DND-41 (cell line): ENCODE results near the gene NSD1.

Experiments used
- CTCF ChIP-seq: IDR thresholded peaks from 2 replicates; pipeline ENCODE4 v1.5.1; 2012; ENCODE audit warnings: borderline replicate concordance, low read length, moderate library complexity, mild to moderate bottlenecking; ENCODE audit not compliant: poor library complexity, severe bottlenecking; ENCODE audit errors: extremely low read depth
- EZH2 ChIP-seq: IDR thresholded peaks from 3 replicates; pipeline ENCODE4 v1.6.1; 2012; ENCODE audit warnings: borderline replicate concordance, low read depth, mild to moderate bottlenecking, moderate library complexity, low read length, inconsistent platforms; ENCODE audit not compliant: severe bottlenecking

GRCh38 chr5:177103523-177104253, 29.9 kb upstream of the NSD1 start:
- TF ChIP-seq CTCF (no peak), EZH2 (no peak)
